Stimulated activated CD4-positive, alpha-beta T cell treated with anti-CD3 and anti-CD28 coated beads, Interleukin-4, amount 100 ng/mL, for 1 hour (primary cell): ENCODE measurements around the gene CLN5.
"Not testable (repeated sequence)": the region's sequence is repeated elsewhere in the genome, so short reads cannot be mapped to it uniquely, and the experiment has no call there.

Experiments
- DNase-seq: peaks from one replicate; pipeline ENCODE4 v3.0.0-alpha.2; 2020

CLN5 gene

DNA sequence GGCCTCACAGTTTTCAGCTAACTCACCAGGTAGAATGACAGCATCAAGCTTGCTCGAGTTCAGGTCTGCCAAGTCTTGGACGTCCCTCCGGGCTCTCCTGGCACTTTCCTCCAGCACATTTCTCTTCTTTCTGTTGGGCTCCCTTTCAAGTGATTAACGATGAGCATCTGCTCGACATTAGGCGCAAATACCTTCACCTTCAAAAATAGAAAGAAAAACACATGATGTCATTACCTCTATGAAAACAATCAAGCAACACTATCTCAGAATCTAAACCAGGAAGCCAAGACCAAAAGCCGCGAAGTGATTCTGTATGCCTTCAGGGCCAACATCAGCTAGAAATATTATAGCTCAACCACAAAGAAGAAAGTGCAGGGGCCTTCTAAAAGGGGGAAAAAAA is 15.4 kb upstream of the CLN5 start:
- DNase-seq, result no peak

- DNase-seq, result no peak
These were observed 15.0 kb upstream of the CLN5 start for GRCh38 chr13:76976929-76977328.

GRCh38 chr13:76980075-76980718 is 11.7 kb upstream of the CLN5 start:
- peak; percentile 90 for DNase-seq

DNA sequence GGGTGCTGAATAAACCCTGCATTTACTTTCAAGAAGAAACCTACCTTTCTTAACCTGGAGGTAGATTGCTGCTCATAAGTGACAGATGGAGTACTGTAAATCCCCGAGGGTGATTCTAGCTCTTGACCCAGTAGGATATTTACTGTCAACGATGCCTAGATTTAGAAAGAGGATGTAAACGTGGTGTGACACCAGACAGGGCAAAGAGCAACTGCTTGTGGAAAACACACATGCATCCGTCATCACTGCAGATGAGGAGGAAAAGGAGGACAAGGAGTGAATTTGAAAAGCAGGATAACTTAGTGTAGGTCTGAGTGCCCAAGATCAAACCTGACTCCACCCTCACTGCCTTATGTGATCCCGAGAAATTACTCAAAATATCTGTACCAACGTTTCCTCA is 9.8 kb upstream of the CLN5 start:
- DNase-seq, result no peak

DNA sequence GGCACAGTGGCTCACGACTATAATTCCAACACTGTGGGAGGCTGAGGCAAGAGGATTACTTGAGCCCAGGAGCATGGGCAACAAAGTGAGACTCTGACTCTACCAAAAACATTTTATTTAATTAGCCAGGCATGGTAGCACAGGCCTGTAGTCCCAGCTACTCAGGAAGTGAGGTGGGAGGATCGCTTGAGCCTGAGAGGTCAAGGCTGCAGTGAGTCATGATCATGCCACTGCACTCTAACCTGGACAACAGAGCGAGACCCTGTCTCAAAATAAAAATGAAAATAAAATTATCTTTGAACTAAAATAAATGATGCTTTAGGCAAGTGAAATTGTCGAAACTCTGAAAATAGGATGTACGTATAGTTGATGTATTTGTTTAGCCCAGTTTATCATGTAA is 8.2 kb upstream of the CLN5 start:
- no peak for DNase-seq

- peak; percentile 54 for DNase-seq
These were observed 467 bp upstream of the CLN5 start for GRCh38 chr13:76991432-76991795.

GRCh38 chr13:76992548-76993001 is 694 bp downstream of the CLN5 start:
- peak; percentile 5 for DNase-seq

- no peak for DNase-seq
These were observed 1.1 kb downstream of the CLN5 start for GRCh38 chr13:76993021-76993420.

GRCh38 chr13:76993473-76993872 is 1.6 kb downstream of the CLN5 start:
- no peak for DNase-seq

- DNase-seq, result no peak
These were observed 2.4 kb downstream of the CLN5 start for GRCh38 chr13:76994281-76994680.

DNA sequence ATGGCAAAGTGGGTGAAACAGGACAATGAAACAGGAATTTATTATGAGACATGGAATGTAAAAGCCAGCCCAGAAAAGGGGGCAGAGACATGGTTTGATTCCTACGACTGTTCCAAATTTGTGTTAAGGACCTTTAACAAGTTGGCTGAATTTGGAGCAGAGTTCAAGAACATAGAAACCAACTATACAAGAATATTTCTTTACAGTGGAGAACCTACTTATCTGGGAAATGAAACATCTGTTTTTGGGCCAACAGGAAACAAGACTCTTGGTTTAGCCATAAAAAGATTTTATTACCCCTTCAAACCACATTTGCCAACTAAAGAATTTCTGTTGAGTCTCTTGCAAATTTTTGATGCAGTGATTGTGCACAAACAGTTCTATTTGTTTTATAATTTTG is 8.6 kb downstream of the CLN5 start:
- no peak for DNase-seq

DNA sequence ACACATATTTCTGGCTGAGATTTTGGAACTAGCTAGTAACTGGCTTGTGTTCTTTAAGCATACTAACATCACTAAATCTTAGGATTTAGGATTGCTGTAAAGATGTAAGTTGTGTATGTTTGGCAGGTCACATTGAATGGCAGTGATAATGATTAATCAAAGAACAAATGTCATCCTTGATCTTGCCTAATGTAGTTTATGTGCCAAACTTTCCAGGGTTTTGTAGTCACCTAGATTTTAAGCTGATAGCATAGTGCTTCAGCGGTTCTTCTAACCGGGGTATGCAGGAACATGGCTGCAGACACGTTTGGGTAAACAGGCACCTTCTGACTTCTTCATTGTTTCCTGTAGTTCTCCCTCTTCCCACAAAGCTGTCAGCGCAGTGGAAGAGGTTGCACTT is 9.7 kb downstream of the CLN5 start:
- no peak for DNase-seq

DNA sequence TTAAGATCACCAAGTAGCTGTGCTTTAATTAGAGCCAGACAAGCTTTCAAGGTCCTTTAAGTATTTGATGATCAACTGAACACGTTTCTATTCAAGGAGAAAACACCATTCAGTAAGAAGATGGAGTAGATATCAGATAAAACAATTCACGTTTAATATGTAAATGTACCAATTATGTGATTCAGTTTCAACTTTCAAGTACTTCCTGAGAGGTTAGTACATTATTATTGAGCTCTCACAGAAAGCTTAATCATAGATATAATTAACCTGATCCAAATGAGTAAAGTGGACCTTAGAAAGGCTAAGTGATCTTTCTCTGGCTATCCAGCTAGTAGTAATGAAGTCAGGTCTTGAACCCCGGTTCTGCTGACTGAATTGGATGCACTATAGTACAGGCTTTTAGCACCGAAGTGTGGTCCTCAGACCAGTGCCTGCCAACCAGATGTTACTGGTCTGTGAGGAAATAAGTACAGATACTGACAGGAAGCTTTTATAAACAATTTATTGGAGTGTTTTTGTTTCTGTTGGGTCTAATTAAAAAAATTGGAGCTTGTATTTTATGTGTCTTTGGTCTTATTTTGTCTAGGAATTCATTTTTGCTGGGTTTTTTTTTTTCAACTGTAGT is 10.2 kb downstream of the CLN5 start:
- no peak for DNase-seq

DNA sequence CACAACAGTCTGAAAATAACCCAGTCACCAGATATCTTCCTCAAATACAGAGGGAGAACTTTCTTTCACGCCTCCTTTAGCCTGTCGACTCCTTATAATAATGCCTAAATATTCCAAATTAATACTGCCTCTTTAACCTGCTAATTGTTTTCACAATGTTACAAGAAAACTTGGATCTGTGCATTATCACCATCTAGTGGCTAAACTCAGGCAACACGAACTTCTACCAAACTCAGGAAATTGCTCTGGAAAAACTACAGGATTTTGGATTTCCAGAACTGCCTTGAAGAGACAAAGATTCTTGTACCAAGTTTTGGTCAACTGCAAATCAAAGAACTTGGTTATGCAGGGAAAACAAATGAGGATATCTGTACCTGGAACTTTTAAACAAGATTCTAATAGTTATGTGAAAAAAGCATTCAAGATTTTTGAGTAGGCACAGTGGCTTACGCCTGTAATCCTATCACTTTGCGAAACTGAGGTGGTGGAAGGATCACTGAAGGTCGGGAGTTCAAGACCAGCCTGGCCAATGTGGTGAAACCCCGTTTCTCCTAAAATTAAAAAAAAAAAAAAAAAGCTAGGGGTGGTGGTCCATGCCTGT is 10.8 kb downstream of the CLN5 start:
- DNase-seq, result no peak

GRCh38 chr13:77008337-77008736 is 16.5 kb downstream of the CLN5 start:
- not testable (repeated sequence) for DNase-seq

DNA sequence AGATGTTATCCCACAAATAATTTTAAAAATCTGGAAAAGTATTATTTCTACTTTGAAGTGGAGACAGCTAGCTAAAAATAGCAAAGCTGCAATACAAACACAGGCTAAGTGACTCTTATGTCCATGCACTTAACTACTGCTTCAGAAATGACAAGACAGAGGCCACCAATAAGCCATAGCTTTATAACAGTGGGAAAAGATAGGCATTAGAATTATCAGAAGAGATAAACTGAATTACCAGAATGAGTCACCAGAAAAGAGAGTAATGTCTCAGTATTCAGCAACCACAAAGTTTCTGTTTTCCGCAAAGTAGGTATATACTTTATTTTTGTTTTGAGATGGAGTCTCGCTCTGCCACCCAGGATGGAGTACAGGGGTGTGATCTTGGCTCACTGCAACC is 17.1 kb downstream of the CLN5 start:
- DNase-seq, result no peak

DNA sequence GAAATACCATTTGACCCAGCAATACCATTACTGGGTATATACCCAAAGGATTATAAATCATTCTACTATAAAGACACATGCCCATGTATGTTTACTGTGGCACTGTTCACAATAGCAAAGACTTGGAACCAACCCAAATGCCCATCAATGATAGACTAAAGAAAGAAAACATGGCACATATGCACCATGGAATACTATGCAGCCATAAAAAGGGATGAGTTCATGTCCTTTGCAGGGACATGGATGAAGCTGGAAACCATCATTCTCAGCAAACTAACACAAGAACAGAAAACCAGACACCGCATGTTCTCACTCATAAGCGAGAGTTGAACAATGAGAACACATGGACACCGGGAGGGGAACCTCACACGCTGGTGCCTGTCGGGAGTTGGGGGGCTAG is 17.8 kb downstream of the CLN5 start:
- DNase-seq, result not testable (repeated sequence)

- no peak for DNase-seq
These were observed 22.1 kb downstream of the CLN5 start for GRCh38 chr13:77013853-77014542.

DNA sequence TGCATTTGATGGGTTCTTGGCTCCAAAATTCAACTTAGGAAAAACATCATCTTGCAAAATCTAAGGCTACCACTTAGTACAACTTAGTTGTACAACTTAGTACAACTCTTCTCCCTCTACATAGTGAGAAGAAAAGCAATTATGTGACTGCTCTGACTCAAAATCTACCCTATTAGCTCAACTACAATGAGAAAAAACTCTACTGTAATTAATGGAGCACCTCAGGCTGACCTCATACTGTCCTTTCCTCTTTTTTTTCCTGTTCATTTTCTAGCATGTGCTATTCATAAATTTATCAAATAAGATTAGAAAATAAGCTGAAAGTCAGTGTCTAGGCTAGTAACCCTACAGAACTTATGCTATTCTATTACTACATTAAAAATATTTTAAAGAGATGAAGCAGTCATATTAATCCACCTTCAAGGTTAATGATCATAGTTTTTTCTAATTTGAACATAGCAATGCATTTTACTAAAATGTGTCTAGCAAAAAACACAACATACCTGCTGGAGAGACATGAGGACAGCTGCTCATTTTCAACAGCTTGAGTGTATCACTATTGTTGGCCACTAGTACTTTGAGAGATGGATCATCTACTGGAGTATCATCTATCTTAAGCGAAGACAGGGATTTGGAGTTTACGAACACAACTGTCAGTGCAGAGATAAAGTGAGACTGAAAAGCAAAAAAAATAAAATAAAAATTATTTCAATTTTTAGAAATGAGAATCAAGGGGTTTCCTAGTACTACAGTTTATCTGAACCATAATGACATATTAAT is 23.2 kb downstream of the CLN5 start:
- DNase-seq, result no peak

DNA sequence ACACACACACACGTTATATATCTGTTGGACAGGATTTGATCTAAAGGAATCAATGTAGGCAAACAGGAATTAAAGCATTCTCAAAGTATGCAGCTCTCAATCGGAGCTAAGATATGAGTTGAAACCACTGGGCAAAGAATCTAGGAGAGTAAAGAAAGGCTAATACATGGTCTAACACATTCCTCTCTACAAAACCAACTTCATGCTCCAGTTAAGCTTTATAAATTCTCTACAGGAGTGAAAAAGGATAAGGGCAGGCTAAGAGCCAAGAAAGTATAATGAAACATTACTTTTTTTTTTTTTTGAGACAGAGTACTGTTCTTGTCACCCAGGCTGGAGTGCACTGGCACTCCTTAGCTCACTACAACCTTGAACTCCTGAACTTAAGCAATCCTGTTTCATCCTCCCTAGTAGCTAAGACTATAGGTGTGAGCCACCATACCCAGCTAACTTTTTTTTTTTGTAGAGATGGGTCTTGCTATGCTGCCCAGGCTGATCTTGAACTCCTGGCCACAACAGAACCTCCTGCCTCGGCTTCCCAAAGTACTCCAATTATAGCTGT is 24.5 kb downstream of the CLN5 start:
- DNase-seq, result no peak

DNA sequence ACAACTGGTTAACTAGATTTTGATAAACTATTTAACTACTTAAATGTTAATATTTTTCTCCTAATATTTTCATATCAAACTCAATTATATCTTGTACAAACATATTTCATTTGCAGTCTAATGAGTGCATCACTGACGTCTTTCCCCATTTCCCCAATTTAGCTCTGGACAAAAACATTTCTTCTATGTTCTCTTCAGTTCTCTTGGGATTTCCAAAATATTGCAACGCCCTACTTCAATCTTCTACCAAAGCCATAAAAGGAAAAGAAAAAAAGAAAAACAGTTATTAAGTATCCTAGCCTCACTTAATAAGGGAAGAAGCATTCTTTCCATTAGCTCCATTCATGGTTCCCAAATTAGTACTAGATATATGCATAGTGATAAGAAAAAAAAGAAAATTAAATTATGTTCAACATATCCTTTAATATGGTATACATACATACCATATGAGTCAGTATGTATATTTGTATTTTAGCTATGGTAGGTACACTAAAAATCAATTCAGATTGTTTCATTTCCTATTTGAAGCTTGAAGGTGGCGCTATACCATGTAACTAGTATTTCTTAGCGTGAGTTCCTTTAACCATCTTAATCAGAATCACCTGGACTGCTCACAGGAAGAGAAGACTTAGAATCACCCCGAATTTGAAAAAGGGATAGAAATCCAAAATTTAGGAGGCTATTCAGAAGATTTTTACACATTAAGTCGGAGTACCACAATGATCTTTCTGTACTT is 25.2 kb downstream of the CLN5 start:
- DNase-seq, result no peak

GRCh38 chr13:77019756-77020155 is 27.9 kb downstream of the CLN5 start:
- no peak for DNase-seq
